Measurements from ENCODE around the gene ARVCF.
"Not testable (repeated sequence)": the region's sequence is repeated elsewhere in the genome, so short reads cannot be mapped to it uniquely, and the experiment has no call there.

Gene ARVCF

GRCh38 chr22:19931514-19931913 is 85.1 kb downstream of the ARVCF start:
- no peak for DNase-seq

- DNase-seq = no peak
Observed at GRCh38 chr22:19930551-19931486, 85.8 kb downstream of the ARVCF start.

- DNase-seq = no peak
Observed at GRCh38 chr22:19929586-19930550, 86.8 kb downstream of the ARVCF start.

- DNase-seq = no peak
Observed at GRCh38 chr22:19928207-19928606, 88.4 kb downstream of the ARVCF start.

DNA sequence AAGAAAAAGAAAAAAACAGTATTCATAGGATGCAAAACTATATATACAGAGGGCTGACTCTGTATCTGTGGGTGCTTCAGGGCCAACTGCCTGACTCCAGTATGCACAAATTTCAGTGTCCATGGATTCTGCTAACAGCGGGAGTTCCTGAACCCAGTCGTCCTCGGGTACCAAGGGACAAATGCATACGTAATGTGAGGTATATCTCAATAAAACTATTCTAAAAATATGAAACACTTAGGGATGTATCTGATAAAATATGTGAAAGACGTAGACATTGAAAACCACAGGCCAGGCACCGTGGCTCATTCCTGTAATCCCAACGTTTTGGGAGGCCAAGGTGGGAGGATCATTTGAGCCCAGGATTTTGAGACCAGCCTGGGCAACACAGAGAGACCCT is 88.9 kb downstream of the ARVCF start:
- no peak for DNase-seq

- not testable (repeated sequence) for DNase-seq
Observed at GRCh38 chr22:19926028-19926427, 90.6 kb downstream of the ARVCF start.

GRCh38 chr22:19923914-19924513 is 92.6 kb downstream of the ARVCF start:
- no peak for DNase-seq

DNA sequence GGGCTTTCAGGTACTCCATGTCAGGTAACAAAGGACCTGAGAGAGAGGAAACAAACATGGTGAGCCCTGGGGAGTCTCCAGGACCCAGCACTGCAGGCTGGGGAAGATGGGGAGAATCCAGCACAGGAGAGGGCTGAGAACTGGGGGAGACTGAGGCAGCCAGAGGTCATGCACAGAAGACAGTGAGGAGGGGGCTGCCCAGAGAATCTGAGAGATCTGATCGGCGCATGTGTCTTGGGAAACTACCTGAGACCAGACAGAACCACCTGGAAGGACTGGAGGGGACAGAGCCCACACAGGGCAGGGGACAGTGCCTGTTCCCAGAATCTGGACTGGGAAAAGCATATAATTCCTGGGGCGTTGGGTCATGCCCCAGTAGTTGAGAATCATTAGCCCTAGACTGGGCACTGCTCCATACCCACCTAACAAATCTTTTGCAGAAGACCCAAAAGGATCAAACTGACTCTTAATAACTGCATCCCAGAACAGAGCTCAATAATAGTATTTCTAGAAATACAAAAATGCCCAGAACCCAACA is 95.0 kb downstream of the ARVCF start:
- DNase-seq = no peak
